Measurements from ENCODE around the gene SPX. TPM values are rescaled to one million over a fixed set of nuclear protein-coding genes. Genes with fewer than 3 reads are reported as not detected.

Gene SPX
- total RNA-seq, 1 donor from 2014 or later, result 0.23 TPM

GRCh38 chr12:21576431-21576830 is 50.3 kb downstream of the SPX start:
- DNase-seq (ENCODE audit: low spot score), result no peak
- ATAC-seq, result no peak

- no peak for DNase-seq (ENCODE audit: low spot score)
- ATAC-seq, result no peak
These were observed 51.4 kb downstream of the SPX start for GRCh38 chr12:21577516-21577915.

GRCh38 chr12:21580748-21581516 is 54.8 kb downstream of the SPX start:
- DNase-seq (ENCODE audit: low spot score) (no peak), ATAC-seq (no peak)

Other genes with a start within 250 kb of the SPX start
- 3.7 TPM for gene SLCO1A2, start 191.4 kb upstream of the SPX start, total RNA-seq
- 0.25 TPM for gene IAPP, start 153.4 kb upstream of the SPX start, total RNA-seq
- 6.8 TPM for gene PYROXD1, start 88.6 kb upstream of the SPX start, total RNA-seq
- gene RECQL, start 24.7 kb upstream of the SPX start, total RNA-seq, result 8.1 TPM
- gene GOLT1B, start 24.5 kb upstream of the SPX start, total RNA-seq, result 16.8 TPM
- 40.9 TPM for gene GYS2, start 78.6 kb downstream of the SPX start, total RNA-seq
- gene LDHB, start 131.5 kb downstream of the SPX start, total RNA-seq, result 23.2 TPM
- gene KCNJ8, start 248.4 kb downstream of the SPX start, total RNA-seq, result 26.0 TPM